Thymus (tissue), 11 donors: ENCODE measurements around the gene POC1B. TPM values are rescaled to one million over a fixed set of nuclear protein-coding genes. Genes with fewer than 3 reads are reported as not detected.

Source experiments
- DNase-seq, 9 donors: peaks; one replicate each; pipeline ENCODE4 v3.0.0-alpha.2; 2013; ENCODE audit warnings: low spot score in 9 of 9, low read depth in 6 of 9, missing footprints in 1 of 9
- H3K27ac ChIP-seq, 2 donors: one replicate each; pipeline ENCODE4 v1.5.1; 2013; ENCODE audit warnings: control low read depth in 1 of 2, low read depth in 1 of 2, low read length in 1 of 2, mild to moderate bottlenecking in 1 of 2, moderate library complexity in 1 of 2
- H3K27me3 ChIP-seq, 2 donors: one replicate each; pipeline ENCODE4 v1.5.1; 2013; ENCODE audit warnings: low read length in 1 of 2; ENCODE audit not compliant: control insufficient read depth in 2 of 2, insufficient read depth in 1 of 2
- H3K36me3 ChIP-seq, 2 donors: one replicate each; pipeline ENCODE4 v1.5.1; 2013; ENCODE audit warnings: low read length in 1 of 2, mild to moderate bottlenecking in 1 of 2, moderate library complexity in 1 of 2; ENCODE audit not compliant: control insufficient read depth in 2 of 2, insufficient read depth in 2 of 2
- H3K4me1 ChIP-seq, 2 donors: one replicate each; pipeline ENCODE4 v1.5.1; 2013; ENCODE audit warnings: low read length in 2 of 2; ENCODE audit not compliant: control insufficient read depth in 2 of 2, insufficient read depth in 2 of 2
- H3K4me3 ChIP-seq, 2 donors: one replicate each; pipeline ENCODE4 v1.5.1; 2013; ENCODE audit warnings: low read length in 2 of 2, control low read depth in 1 of 2, mild to moderate bottlenecking in 1 of 2
- H3K9me3 ChIP-seq, 2 donors: one replicate each; pipeline ENCODE4 v1.5.1; 2013; ENCODE audit warnings: low read length in 1 of 2, mild to moderate bottlenecking in 1 of 2; ENCODE audit not compliant: control insufficient read depth in 2 of 2, insufficient read depth in 1 of 2
- WGBS: extraction: QIAGEN DNeasy Blood & Tissue Kit; methylation state at CpG from one replicate; pipeline ENCODE4 v1.1.7; 2013; 5-methylcytosine and 5-hydroxymethylcytosine counted together
- polyA plus RNA-seq: library from polyadenylated mRNA; stranded (reverse); fragments of 200-250 nt; gene quantifications from one replicate; pipeline ENCODE4 v1.2.3, GENCODE V29; 2013
- total RNA-seq: library from RNA; stranded (reverse); fragments of 120-200 nt; gene quantifications from one replicate; pipeline ENCODE4 v1.2.4, GENCODE V29; 2013
- donor health status: healthy.

Gene POC1B
- total and polyA plus RNA-seq, 2 donors, result 12.2 to 17.1 TPM

DNA sequence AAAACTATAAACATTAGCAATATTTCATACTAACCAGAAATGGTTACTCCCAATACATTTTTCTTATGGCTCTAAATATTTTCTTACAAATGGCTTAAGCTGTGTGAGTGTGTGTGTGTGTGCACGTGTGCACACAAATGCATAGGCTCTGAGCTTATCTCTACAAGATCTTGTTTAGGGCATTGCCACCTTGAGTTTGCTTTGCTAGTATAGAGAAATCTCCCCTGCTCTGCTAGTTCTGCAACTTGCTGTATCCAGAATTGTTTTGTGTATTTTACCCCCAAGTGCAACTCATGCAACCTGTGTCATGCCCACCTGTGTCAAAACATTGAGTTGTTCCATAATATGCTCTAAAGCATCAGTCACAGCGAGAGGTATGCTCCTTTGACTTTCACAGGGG, 101.0 kb downstream of the POC1B start:
- H3K9me3 ChIP-seq, result no peaks in the 10 kb centered on the region
- H3K4me3 ChIP-seq, result no peak overlapping the region
- 96% methylated on average over 2 of the region's 2 CpGs for WGBS
- DNase-seq, result no peak
- H3K36me3 ChIP-seq, result no peaks in the 10 kb centered on the region
- H3K4me1 ChIP-seq, result no peaks in the 10 kb centered on the region
- H3K27me3 ChIP-seq, result no peaks in the 10 kb centered on the region
- H3K27ac ChIP-seq, result no peak overlapping the region

DNA sequence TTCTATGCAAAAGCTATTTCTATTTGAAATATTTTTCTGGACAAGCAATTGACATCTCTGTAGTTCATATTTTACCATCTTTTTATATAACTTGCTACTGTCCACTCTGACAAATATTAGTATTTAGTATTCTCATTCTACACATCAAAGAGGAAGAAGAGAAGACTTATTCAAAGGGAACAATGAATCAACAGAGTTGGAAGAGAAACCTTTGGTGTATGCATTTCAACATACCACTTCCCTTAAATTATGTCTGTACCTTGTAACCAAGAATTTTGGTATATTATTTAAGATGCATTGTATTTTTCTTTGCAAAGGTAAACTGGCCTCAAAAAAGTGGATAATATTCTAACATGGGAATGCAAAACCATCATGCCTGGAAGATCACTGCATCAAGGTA, 101.5 kb downstream of the POC1B start:
- Histone ChIP-seq H3K4me1 (no peaks in the 10 kb centered on the region), H3K27ac (no peak overlapping the region), H3K4me3 (no peak overlapping the region), H3K27me3 (no peaks in the 10 kb centered on the region), H3K36me3 (no peaks in the 10 kb centered on the region), H3K9me3 (no peaks in the 10 kb centered on the region)
- DNase-seq, result no peak

DNA sequence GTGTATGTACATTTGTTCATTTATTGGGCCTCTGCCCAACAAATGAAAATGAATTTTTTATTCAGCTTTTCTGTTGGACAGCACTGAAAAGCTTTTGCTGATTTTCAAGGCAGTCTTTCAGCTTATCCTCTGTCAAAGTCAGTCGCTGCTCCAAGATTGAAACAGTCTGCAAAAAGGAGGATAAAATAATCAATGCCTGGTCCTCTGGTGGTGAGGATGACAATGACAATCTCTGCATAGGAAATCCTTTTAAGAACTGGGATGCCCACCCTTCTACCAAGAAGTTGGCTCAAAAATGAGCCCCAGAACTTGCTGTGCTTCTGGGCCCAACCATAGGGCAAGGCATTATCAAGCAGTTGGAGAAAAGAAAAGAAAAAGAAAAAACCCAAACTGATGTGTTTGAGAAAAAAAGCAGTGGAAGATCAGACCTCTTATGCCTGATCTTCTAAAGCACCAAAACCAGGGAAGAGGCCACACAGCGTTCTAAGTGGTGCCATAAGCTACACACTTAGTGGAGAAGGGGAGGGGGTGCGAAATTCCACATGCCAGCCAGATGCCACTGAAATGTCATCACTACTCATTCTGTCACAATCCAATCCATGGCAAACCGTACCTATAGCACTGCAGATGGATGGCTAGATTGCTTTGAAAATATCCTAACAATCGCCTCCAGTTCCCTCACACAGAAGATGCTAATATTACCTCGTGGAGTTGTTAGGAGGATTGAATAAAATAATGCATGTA, 104.6 kb downstream of the POC1B start:
- WGBS, result 97% methylated on average over 6 of the region's 6 CpGs
- Histone ChIP-seq H3K27me3 (no peaks in the 10 kb centered on the region), H3K27ac (no peak overlapping the region), H3K4me1 (no peaks in the 10 kb centered on the region), H3K36me3 (no peaks in the 10 kb centered on the region), H3K4me3 (no peak overlapping the region), H3K9me3 (no peaks in the 10 kb centered on the region)
- DNase-seq, result no peak

DNA sequence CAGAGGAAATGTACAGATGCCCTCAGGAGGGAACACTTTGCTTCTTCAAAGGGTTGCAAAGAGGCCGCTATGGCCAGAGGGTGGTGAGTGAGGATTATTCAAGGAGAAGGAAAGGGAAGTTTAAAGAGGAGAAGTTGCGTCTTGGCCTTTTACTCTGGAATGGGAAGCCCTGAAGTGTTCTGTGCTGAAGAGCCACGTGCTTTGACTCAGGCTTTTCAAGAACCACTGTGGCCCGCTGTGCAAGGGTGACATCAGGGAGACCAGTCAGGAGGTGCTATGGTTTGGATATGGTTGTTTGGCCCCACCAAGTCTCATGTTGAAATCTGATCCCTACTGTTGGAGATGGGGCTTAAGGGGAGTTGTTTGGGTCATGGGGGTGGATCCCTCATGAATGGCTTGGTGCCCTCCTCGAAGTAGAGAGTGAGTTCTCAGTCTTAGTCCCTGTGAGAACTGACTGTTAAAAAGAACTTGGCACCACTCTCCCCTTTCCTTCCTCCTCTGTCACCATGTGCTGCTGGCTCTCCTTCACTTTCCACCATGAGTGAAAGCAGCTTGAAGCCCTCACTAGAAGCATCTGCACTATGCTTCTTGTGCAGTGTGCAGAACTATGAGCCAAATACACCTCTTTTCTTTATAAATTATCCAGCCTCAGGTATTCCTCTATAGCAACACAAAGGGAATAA, 107.5 kb downstream of the POC1B start:
- H3K4me1 ChIP-seq, result no peaks in the 10 kb centered on the region
- 93% methylated on average over 5 of the region's 5 CpGs for WGBS
- no peak overlapping the region for H3K27ac ChIP-seq
- H3K36me3 ChIP-seq, result no peaks in the 10 kb centered on the region
- DNase-seq, result no peak
- no peaks in the 10 kb centered on the region for H3K27me3 ChIP-seq
- no peak overlapping the region for H3K4me3 ChIP-seq
- no peaks in the 10 kb centered on the region for H3K9me3 ChIP-seq

DNA sequence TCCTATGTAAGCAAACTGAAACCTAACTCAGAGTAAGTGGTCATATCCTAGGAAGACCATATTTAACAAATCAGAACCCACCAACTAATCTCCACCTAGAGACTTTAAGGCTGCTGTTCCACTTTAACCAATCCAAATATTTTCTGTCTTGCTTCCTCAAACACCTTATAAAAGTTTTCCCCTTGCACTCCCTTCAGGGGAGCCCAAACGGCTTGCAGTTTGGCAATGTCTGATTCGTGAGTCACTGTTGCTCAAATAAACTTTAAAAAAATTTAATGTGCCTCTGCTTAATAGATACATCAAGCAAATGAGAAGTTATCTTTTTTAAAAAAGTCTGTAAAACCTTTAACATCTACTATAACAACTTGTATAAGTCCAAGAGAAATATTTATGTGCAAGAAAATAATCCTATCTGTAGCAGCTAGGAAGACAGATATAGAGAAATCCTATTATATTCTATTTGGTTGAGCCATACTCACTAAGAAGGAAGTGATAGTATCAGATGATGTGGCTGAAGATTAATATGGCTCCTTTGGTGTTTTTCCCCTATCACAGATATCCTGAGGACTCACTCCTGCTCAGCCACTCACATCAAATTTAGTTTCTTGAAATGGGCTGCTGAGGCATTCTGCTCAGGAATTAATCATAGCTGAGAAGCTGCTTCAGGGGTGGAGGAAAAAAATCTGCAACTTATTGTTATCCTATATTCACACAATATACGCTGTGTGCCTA, 108.4 kb downstream of the POC1B start:
- no peak for DNase-seq
- Histone ChIP-seq H3K27ac (no peak overlapping the region), H3K4me1 (no peaks in the 10 kb centered on the region), H3K9me3 (no peaks in the 10 kb centered on the region), H3K4me3 (no peak overlapping the region), H3K27me3 (no peaks in the 10 kb centered on the region), H3K36me3 (no peaks in the 10 kb centered on the region)
- WGBS, result 97% methylated on average over 3 of the region's 3 CpGs

DNA sequence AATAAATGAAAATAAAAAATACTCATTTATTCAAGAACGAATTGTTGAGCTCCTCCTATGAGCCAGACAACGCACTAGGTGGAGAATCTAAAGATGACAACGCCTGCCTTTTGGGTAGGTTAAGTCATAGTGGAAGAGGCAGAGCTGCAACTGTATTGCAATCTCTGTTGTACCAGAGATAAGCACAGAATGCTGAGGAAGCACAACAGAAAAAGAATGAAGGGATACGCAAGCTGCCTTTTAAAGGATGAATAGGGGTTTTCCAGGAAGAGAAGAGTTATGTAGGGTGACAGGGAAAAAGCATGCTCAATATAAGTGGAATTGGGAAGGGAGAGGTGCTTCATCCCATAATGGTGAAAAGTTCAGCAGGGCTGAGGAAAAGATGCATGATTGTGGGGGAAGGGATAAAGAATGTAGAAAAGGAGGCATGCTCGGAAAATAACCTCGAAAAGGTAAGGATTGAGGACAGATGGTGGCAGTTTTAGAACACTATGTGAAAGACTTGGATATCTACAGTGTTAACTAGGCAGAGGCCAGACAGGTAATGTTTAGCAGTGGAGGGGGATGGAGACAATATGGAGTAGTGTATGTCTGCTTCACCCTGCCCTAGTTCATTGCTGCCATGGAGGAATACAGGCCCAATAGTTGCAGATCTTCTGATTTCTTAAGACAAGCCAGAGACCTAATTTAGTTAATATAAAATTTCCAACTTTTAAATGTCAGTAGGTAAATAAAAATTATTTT, 109.6 kb downstream of the POC1B start:
- Histone ChIP-seq H3K4me1 (no peaks in the 10 kb centered on the region), H3K4me3 (no peak overlapping the region), H3K27ac (no peak overlapping the region), H3K9me3 (no peaks in the 10 kb centered on the region), H3K27me3 (no peaks in the 10 kb centered on the region), H3K36me3 (no peaks in the 10 kb centered on the region)
- DNase-seq, result no peak
- WGBS, result 98% methylated on average over 6 of the region's 6 CpGs

DNA sequence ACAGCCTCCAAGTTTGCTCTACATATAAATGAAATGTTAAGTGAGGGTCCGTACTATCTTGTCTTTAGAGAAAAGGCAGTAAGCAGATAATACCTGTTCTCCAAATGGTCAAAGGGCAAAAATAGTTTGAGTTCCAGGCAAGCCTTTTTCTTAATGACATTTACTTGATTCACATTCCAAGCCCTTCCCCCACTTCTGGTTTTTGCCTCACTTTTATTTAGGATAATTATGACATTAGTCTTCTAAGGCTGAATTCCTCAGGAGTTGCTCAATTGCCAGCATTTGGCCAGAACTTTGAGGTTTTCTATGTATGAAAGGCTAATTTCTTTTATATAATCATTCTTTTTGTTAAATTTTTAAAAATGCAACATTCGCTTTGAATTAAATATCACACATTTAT, 111.0 kb downstream of the POC1B start:
- Histone ChIP-seq H3K36me3 (no peaks in the 10 kb centered on the region), H3K27me3 (no peaks in the 10 kb centered on the region), H3K27ac (no peak overlapping the region), H3K4me3 (no peak overlapping the region), H3K9me3 (no peaks in the 10 kb centered on the region), H3K4me1 (no peaks in the 10 kb centered on the region)
- 95% methylated on average over 2 of the region's 2 CpGs for WGBS
- no peak for DNase-seq

DNA sequence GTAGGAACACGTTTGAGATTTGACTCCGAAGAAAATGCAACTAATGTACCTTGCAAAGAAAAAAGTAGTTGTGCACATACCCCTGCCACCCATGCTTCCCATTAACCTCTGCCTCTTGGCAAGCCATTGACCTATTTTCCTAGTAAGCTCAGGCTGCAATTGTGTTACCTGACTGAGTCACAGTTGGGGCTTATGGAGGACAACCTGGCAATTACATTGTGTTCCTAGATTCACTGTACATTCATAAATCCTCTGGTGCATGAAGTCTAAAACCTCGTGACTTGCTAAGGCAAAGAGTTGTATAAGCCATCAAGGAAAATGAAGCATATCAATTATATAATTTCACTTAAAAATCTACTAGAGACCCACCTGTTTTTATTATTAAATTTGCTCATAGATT, 111.5 kb downstream of the POC1B start:
- Histone ChIP-seq H3K27ac (no peak overlapping the region), H3K36me3 (no peaks in the 10 kb centered on the region), H3K27me3 (no peaks in the 10 kb centered on the region), H3K4me3 (no peak overlapping the region), H3K9me3 (no peaks in the 10 kb centered on the region), H3K4me1 (no peaks in the 10 kb centered on the region)
- 98% methylated on average over 3 of the region's 3 CpGs for WGBS
- no peak for DNase-seq

DNA sequence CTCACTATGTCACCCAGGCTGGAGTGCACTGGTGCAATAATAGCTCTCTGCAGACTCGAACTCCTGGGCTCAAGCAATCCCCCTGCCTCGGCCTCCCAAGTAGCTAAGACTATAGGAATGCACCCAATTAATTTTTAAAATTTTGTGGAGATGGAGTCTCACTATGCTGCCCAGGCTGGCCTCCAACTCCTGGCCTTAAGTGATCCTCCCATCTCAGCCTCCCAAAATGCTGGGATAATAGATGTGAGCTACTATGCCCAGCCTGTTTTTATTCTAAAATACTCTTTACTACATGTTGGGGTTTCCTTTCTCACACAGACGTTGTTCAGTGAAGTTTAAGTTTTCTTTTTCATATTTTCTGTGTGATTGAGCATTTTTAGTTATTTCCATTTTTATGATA, 112.6 kb downstream of the POC1B start:
- Histone ChIP-seq H3K27me3 (no peaks in the 10 kb centered on the region), H3K27ac (no peak overlapping the region), H3K4me1 (no peaks in the 10 kb centered on the region), H3K4me3 (no peak overlapping the region), H3K36me3 (no peaks in the 10 kb centered on the region), H3K9me3 (no peaks in the 10 kb centered on the region)
- no peak for DNase-seq
- WGBS, result 98% methylated on average over 3 of the region's 3 CpGs
